HepG2 (cell line): ENCODE data around the gene SLC16A7. TPM values are rescaled to one million over a fixed set of nuclear protein-coding genes. Genes with fewer than 3 reads are reported as not detected.

ENCODE experiments used
- ATAC-seq: fragments of 200-7000 bp; cut with Tn5 transposase; 3 replicates; pipeline ENCODE4 v1.9.1; 2020; ENCODE audit warnings: mild to moderate bottlenecking, moderate library complexity
- BruUV-seq: library from RNA; stranded (reverse); fragments of 400-500 nt; replicated peaks from 2 replicates; lab custom pipeline; 2021; lab: Mats Ljungman, UMichigan
- CTCF ChIA-PET: fragments of 300-600 bp; formaldehyde crosslinking; extraction: SDS; loops from one replicate; lab custom pipeline; 2021; ENCODE audit warnings: low total read pairs, inconsistent platforms, low intra/inter-chr PET ratio; lab: Yijun Ruan, JAX
- POLR2A ChIA-PET: fragments of 350-600 bp; sonication (Branson Sonifier 250); formaldehyde crosslinking; loops from one replicate; lab custom pipeline; 2020; ENCODE audit warnings: antibody characterized with exemption, inconsistent platforms; lab: Yijun Ruan, JAX
- DNase-seq: peaks from one replicate; pipeline ENCODE4 v3.0.0-alpha.2; 2015; ENCODE audit warnings: low spot score
- FAIRE-seq: peaks from 3 replicates; lab custom pipeline; 2011; peaks lifted over from hg19 to GRCh38; lab: Jason Lieb, UNC
- H2AFZ ChIP-seq: one replicate; pipeline ENCODE4 v1.6.1; 2011; ENCODE audit warnings: low read length, inconsistent platforms
- H3K27ac ChIP-seq: fragments of 300-600 bp; 3 replicates; pipeline ENCODE4 v1.8.0; 2011; ENCODE audit warnings: mixed run types, mild to moderate bottlenecking, mixed read lengths, low read length, inconsistent platforms; ENCODE audit not compliant: insufficient read depth; ENCODE audit errors: extremely low read length
- H3K27me3 ChIP-seq, 2 experiments: fragments of 200-600 bp in 1 of 2; 2 replicates in 1 of 2; 3 replicates in 1 of 2; pipeline versions ENCODE4 v1.6.0 to v1.8.0; 2011; ENCODE audit warnings: low read length in 2 of 2, mild to moderate bottlenecking in 2 of 2, moderate library complexity in 2 of 2, inconsistent platforms in 1 of 2; ENCODE audit not compliant: insufficient read depth in 2 of 2, control insufficient read depth in 1 of 2
- H3K36me3 ChIP-seq, 2 experiments: fragments of 200-600 bp in 1 of 2; replicated peaks in 1 of 2; 2 replicates in 1 of 2; 3 replicates in 1 of 2; pipeline versions ENCODE4 v1.5.1 to v1.8.0; 2011; ENCODE audit warnings: low read length in 2 of 2, inconsistent platforms in 1 of 2; ENCODE audit not compliant: insufficient read depth in 2 of 2, control insufficient read depth in 1 of 2
- H3K4me1 ChIP-seq: 2 replicates; pipeline ENCODE4 v1.5.1; 2012; ENCODE audit warnings: low read length, inconsistent platforms; ENCODE audit not compliant: insufficient read depth
- H3K4me2 ChIP-seq: 2 replicates; pipeline ENCODE4 v1.6.0; 2011; ENCODE audit warnings: low read depth, low read length, inconsistent platforms
- H3K4me3 ChIP-seq, 3 experiments: fragments of 200-600 bp in 1 of 3; sonication (generic), shearing (Covaris generic) in 1 of 3; replicated peaks in 1 of 3; 2 replicates each; pipeline ENCODE4 v1.5.1; 2011 to 2016; ENCODE audit warnings: low read length in 3 of 3, inconsistent platforms in 2 of 3, low read depth in 2 of 3, mild to moderate bottlenecking in 2 of 3, control low read depth in 1 of 3, mixed read lengths in 1 of 3; ENCODE audit not compliant: insufficient read depth in 1 of 3
- H3K79me2 ChIP-seq: one replicate; pipeline ENCODE4 v1.6.1; 2011; ENCODE audit warnings: low read length, inconsistent platforms; ENCODE audit not compliant: insufficient read depth
- H3K9ac ChIP-seq: 2 replicates; pipeline ENCODE4 v1.6.0; 2011; ENCODE audit warnings: mild to moderate bottlenecking, low read depth, low read length, inconsistent platforms; ENCODE audit not compliant: insufficient read depth
- H3K9me3 ChIP-seq: 2 replicates; pipeline ENCODE4 v1.5.1; 2012; ENCODE audit warnings: mild to moderate bottlenecking, low read length
- H4K20me1 ChIP-seq: 2 replicates; pipeline ENCODE4 v1.6.0; 2011; ENCODE audit warnings: inconsistent platforms, mild to moderate bottlenecking, low read length, moderate library complexity; ENCODE audit not compliant: insufficient read depth
- ATAD3A ChIP-seq: sonication (generic); formaldehyde crosslinking; IDR thresholded peaks from 2 replicates; pipeline ENCODE4 v1.4.0; 2020; ENCODE audit warnings: missing genetic modification reagents
- ATF7 ChIP-seq, 2 experiments: fragments of 450-650 bp in 1 of 2; sonication (generic) in 1 of 2; formaldehyde crosslinking in 1 of 2; IDR thresholded peaks; 2 replicates each; pipeline versions ENCODE4 v1.4.0 to v1.6.1; 2016 to 2020; ENCODE audit warnings: antibody characterized with exemption in 1 of 2, mild to moderate bottlenecking in 1 of 2, missing genetic modification reagents in 1 of 2
- ELF1 ChIP-seq: sonication (generic); formaldehyde crosslinking; IDR thresholded peaks from 2 replicates; pipeline ENCODE4 v1.4.0; 2020; ENCODE audit warnings: missing genetic modification reagents
- FOXP1 ChIP-seq, 2 experiments: fragments of 450-650 bp in 1 of 2; IDR thresholded peaks; 2 replicates each; pipeline ENCODE4 v1.6.1; 2017 to 2018; ENCODE audit warnings: antibody characterized with exemption in 1 of 2
- HDAC1 ChIP-seq: sonication (generic); formaldehyde crosslinking; IDR thresholded peaks from 2 replicates; pipeline ENCODE4 v1.5.1; 2020; ENCODE audit warnings: mild to moderate bottlenecking, missing genetic modification reagents
- HOXA9 ChIP-seq: sonication (generic); formaldehyde crosslinking; IDR thresholded peaks from 2 replicates; pipeline ENCODE4 v1.8.1; 2022; ENCODE audit warnings: missing genetic modification reagents, mild to moderate bottlenecking, moderate library complexity, borderline replicate concordance
- IKZF1 ChIP-seq: fragments of 450-650 bp; IDR thresholded peaks from 2 replicates; pipeline ENCODE4 v1.7.1; 2016
- IRF2 ChIP-seq: IDR thresholded peaks from 2 replicates; pipeline ENCODE4 v1.6.1; 2018; ENCODE audit warnings: missing genetic modification reagents, missing compliant biosample characterization
- ZNF441 ChIP-seq: sonication (generic); formaldehyde crosslinking; IDR thresholded peaks from 2 replicates; pipeline ENCODE4 v1.7.0; 2021; ENCODE audit warnings: missing genetic modification reagents, borderline replicate concordance
- ZNF496 ChIP-seq: sonication (generic); formaldehyde crosslinking; IDR thresholded peaks from 2 replicates; pipeline ENCODE4 v1.8.1; 2023; ENCODE audit warnings: mild to moderate bottlenecking, moderate library complexity, missing genetic modification reagents; ENCODE audit not compliant: insufficient replicate concordance
- ZNF558 ChIP-seq: sonication (generic); formaldehyde crosslinking; IDR thresholded peaks from 2 replicates; pipeline ENCODE4 v1.9.0; 2022; ENCODE audit warnings: mild to moderate bottlenecking, missing genetic modification reagents, borderline replicate concordance
- ZSCAN22 ChIP-seq: sonication (generic); formaldehyde crosslinking; IDR thresholded peaks from 2 replicates; pipeline ENCODE4 v1.4.0; 2020; ENCODE audit warnings: mild to moderate bottlenecking, missing genetic modification reagents
- WGBS: methylation state at CpG from one replicate; pipeline ENCODE4 v1.1.6; 2017; ENCODE audit warnings: low lambda C conversion rate; 5-methylcytosine and 5-hydroxymethylcytosine counted together
- in situ Hi-C: cut with HindIII; loops from 2 replicates; pipeline ENCODE4 v1.10.0; 2017; ENCODE audit warnings: low pct_unique_long_range_greater_than_20kb; ENCODE audit not compliant: extremely low pct_ligation_motif_present
- intact Hi-C: fragments of 100-400 bp; cut with micrococcal nuclease; formaldehyde crosslinking; loops from one replicate; pipeline ENCODE4 v1.10.0; 2022; ENCODE audit not compliant: unreplicated experiment
- polyA plus RNA-seq, 8 experiments: library from polyadenylated mRNA; depleted of rRNA in 3 of 8; stranded (reverse) in 7 of 8; unstranded in 1 of 8; fragments of >200 nt; fragmentation: Illumina TruSeq in 4 of 8; extraction: Trizol in 4 of 8; gene quantifications; 2 replicates each; pipeline versions ENCODE4 v1.2.1 to v1.2.3, GENCODE V29; 2011 to 2016; ENCODE audit warnings: low read depth in 4 of 8, missing spikeins in 1 of 8, mixed read lengths in 1 of 8; ENCODE audit not compliant: insufficient read depth in 1 of 8
- total RNA-seq, 5 experiments: library from RNA; depleted of rRNA; stranded (reverse); fragments of >200 nt; fragmentation: Illumina TruSeq; extraction: Trizol; gene quantifications; 2 replicates each; pipeline ENCODE4 v1.2.3, GENCODE V29; 2016; ENCODE audit warnings: low read depth in 1 of 5
- TF ChIP-seq, protein P1 (sequence below): sonication (generic); formaldehyde crosslinking; IDR thresholded peaks from 2 replicates; pipeline ENCODE4 v1.5.0; 2020; ENCODE audit warnings: mild to moderate bottlenecking, missing genetic modification reagents, moderate library complexity
- TF ChIP-seq, protein P2 (sequence below): sonication (generic); formaldehyde crosslinking; IDR thresholded peaks from 2 replicates; pipeline ENCODE4 v1.4.0; 2020; ENCODE audit warnings: missing genetic modification reagents, mild to moderate bottlenecking, borderline replicate concordance
- TF ChIP-seq, protein P3 (sequence below): sonication (generic); formaldehyde crosslinking; conservative IDR thresholded peaks from 2 replicates; pipeline ENCODE4 v1.5.0; 2020; ENCODE audit warnings: missing genetic modification reagents

Gene SLC16A7
- total and polyA plus RNA-seq, 2 of the 13 experiments (the other 11 are each of a cell fraction or from before 2014, with no cell fraction given): 1.3 to 1.6 TPM

DNA sequence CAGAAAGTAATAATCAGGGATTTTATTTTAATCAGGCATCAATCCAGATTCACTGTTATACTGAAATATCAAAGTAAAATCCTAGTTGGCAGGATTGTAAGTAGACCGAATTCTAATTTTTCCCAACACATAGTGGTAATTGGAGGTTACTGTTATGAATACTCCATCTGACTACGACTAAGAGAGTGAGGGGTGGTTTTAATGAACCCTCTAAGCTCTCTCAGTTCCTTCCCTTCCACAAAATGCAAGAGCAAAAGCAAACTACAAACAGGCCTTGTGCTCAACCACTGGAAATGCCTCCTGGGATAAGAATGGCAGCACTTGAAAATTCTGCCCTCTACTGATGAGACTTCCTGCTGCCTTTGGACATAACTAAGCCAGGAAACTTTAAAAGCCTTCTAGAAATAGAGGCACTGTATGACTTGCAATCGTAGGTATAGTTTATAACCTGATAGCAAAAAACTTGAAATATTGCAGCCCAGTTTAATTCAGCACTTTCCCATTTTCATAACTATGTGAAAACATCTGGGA is 184.8 kb downstream of the SLC16A7 start:
- no peak overlapping the region for H3K4me3 ChIP-seq
- intact Hi-C loops (no loop called here), in situ Hi-C loops (no loop called here)
- peak; percentile 7 for DNase-seq
- H3K27me3 ChIP-seq: no peaks in the 10 kb centered on the region
- no peak for TF ChIP-seq IRF2
- TF ChIP-seq, protein P1, sequence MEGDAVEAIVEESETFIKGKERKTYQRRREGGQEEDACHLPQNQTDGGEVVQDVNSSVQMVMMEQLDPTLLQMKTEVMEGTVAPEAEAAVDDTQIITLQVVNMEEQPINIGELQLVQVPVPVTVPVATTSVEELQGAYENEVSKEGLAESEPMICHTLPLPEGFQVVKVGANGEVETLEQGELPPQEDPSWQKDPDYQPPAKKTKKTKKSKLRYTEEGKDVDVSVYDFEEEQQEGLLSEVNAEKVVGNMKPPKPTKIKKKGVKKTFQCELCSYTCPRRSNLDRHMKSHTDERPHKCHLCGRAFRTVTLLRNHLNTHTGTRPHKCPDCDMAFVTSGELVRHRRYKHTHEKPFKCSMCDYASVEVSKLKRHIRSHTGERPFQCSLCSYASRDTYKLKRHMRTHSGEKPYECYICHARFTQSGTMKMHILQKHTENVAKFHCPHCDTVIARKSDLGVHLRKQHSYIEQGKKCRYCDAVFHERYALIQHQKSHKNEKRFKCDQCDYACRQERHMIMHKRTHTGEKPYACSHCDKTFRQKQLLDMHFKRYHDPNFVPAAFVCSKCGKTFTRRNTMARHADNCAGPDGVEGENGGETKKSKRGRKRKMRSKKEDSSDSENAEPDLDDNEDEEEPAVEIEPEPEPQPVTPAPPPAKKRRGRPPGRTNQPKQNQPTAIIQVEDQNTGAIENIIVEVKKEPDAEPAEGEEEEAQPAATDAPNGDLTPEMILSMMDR: peak; percentile 35
- no TSS peak for BruUV-seq
- POLR2A ChIA-PET: no interaction called here
- H4K20me1 ChIP-seq: no peaks in the 10 kb centered on the region
- no peak overlapping the region for H2AFZ ChIP-seq
- no peaks in the 10 kb centered on the region for H3K9me3 ChIP-seq
- 50% methylated on average over 3 of the region's 3 CpGs for WGBS
- CTCF ChIA-PET: no interaction called here
- H3K27ac ChIP-seq: no peak overlapping the region
- no peaks in the 10 kb centered on the region for H3K79me2 ChIP-seq
- FAIRE-seq: no peak
- ATAC-seq: no peak
- no peak overlapping the region for H3K4me2 ChIP-seq
- no peaks in the 10 kb centered on the region for H3K36me3 ChIP-seq
- H3K4me1 ChIP-seq: no peaks in the 10 kb centered on the region
- no peak overlapping the region for H3K9ac ChIP-seq

DNA sequence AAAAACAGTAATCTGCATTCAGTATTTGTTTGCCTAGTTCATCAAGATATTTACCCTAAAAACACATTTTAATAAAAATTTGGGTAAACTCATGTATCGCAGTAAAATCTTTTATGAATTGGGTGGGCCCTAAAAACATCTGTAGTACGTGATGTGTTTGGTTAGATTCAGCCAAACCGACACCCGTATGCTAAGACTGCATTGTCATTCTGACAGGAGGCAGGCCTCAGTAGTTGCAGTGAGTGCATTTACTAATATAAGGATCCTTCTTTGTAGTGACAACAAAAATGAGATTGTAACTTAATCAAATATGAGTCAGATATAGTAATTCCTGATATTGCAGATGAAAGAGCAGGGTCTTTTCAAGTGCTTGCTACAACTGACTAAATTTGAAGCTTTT is 191.8 kb downstream of the SLC16A7 start:
- peaks cover 13% of the 10 kb centered on the region; the same call in 1 of the 2 replicates for H3K9me3 ChIP-seq
- no peaks in the 10 kb centered on the region for H3K4me1 ChIP-seq
- no peak overlapping the region for H3K4me3 ChIP-seq
- no TSS peak for BruUV-seq
- ATAC-seq (no peak), DNase-seq (no peak), FAIRE-seq (no peak)
- CTCF ChIA-PET: no interaction called here
- no peak overlapping the region for H3K9ac ChIP-seq
- no peak overlapping the region for H2AFZ ChIP-seq
- H3K27me3 ChIP-seq: no peaks in the 10 kb centered on the region
- in situ Hi-C loops (no loop called here), intact Hi-C loops (no loop called here)
- no peak overlapping the region for H3K4me2 ChIP-seq
- no peaks in the 10 kb centered on the region for H3K79me2 ChIP-seq
- POLR2A ChIA-PET: no interaction called here
- no peak overlapping the region for H3K27ac ChIP-seq
- WGBS: 45% methylated on average over 4 of the region's 4 CpGs
- H3K36me3 ChIP-seq: no peaks in the 10 kb centered on the region
- no peaks in the 10 kb centered on the region for H4K20me1 ChIP-seq
- no peak for TF ChIP-seq ZNF496 (CRISPR knock-in tag)
- TF ChIP-seq, protein P2, sequence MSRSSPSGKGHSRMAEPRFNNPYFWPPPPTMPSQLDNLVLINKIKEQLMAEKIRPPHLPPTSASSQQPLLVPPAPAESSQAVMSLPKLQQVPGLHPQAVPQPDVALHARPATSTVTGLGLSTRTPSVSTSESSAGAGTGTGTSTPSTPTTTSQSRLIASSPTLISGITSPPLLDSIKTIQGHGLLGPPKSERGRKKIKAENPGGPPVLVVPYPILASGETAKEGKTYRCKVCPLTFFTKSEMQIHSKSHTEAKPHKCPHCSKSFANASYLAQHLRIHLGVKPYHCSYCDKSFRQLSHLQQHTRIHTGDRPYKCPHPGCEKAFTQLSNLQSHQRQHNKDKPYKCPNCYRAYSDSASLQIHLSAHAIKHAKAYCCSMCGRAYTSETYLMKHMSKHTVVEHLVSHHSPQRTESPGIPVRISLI (CRISPR knock-in tag): no peak
- no peak for TF ChIP-seq IKZF1
- TF ChIP-seq ZNF558 (CRISPR knock-in tag): no peak
- TF ChIP-seq HOXA9 (CRISPR knock-in tag): no peak
- no peak for TF ChIP-seq ZSCAN22 (CRISPR knock-in tag)
- TF ChIP-seq FOXP1 (IDR thresholded peaks at IDR 0.05): no peak
- TF ChIP-seq FOXP1 (CRISPR knock-in tag; IDR thresholded peaks at IDR 0.05): no peak
- no peak for TF ChIP-seq HDAC1 (CRISPR knock-in tag)
- TF ChIP-seq ATF7 (IDR thresholded peaks at IDR 0.05): no peak
- no peak for TF ChIP-seq ATF7 (CRISPR knock-in tag; IDR thresholded peaks at IDR 0.05)
- TF ChIP-seq, protein P3, sequence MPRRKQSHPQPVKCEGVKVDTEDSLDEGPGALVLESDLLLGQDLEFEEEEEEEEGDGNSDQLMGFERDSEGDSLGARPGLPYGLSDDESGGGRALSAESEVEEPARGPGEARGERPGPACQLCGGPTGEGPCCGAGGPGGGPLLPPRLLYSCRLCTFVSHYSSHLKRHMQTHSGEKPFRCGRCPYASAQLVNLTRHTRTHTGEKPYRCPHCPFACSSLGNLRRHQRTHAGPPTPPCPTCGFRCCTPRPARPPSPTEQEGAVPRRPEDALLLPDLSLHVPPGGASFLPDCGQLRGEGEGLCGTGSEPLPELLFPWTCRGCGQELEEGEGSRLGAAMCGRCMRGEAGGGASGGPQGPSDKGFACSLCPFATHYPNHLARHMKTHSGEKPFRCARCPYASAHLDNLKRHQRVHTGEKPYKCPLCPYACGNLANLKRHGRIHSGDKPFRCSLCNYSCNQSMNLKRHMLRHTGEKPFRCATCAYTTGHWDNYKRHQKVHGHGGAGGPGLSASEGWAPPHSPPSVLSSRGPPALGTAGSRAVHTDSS (CRISPR knock-in tag): no peak
- TF ChIP-seq ZNF441: no peak
- no peak for TF ChIP-seq ATAD3A
- TF ChIP-seq ELF1 (CRISPR knock-in tag): no peak
